ENCODE results near the gene STIM2.
"Not testable (repeated sequence)": the region's sequence is repeated elsewhere in the genome, so short reads cannot be mapped to it uniquely, and the experiment has no call there.

Gene STIM2

GRCh38 chr4:27005905-27006590, 145.4 kb downstream of the STIM2 start:
- no peak for DNase-seq

- DNase-seq = no peak
These were observed 146.0 kb downstream of the STIM2 start for GRCh38 chr4:27006646-27007045.

- no peak for DNase-seq
These were observed 146.9 kb downstream of the STIM2 start for GRCh38 chr4:27007507-27007906.

- DNase-seq = no peak
These were observed 148.0 kb downstream of the STIM2 start for GRCh38 chr4:27008679-27009078.

- DNase-seq = no peak
These were observed 148.9 kb downstream of the STIM2 start for GRCh38 chr4:27009539-27009938.

- peak; percentile 55 to 64 for DNase-seq
These were observed 149.8 kb downstream of the STIM2 start for GRCh38 chr4:27010334-27010940.

GRCh38 chr4:27011401-27011800, 150.8 kb downstream of the STIM2 start:
- no peak for DNase-seq

- DNase-seq = no peak
These were observed 152.4 kb downstream of the STIM2 start for GRCh38 chr4:27013012-27013411.

- no peak for DNase-seq
These were observed 155.9 kb downstream of the STIM2 start for GRCh38 chr4:27016551-27016950.

- no peak for DNase-seq
These were observed 157.0 kb downstream of the STIM2 start for GRCh38 chr4:27017623-27018022.

GRCh38 chr4:27018076-27018475, 157.4 kb downstream of the STIM2 start:
- no peak for DNase-seq

- DNase-seq = no peak
These were observed 158.3 kb downstream of the STIM2 start for GRCh38 chr4:27018910-27019309.

- DNase-seq = no peak
These were observed 159.1 kb downstream of the STIM2 start for GRCh38 chr4:27019766-27020165.

- DNase-seq = no peak
These were observed 159.6 kb downstream of the STIM2 start for GRCh38 chr4:27020203-27020602.

GRCh38 chr4:27020603-27021002, 160.0 kb downstream of the STIM2 start:
- no peak for DNase-seq

GRCh38 chr4:27022963-27023362, 162.3 kb downstream of the STIM2 start:
- DNase-seq = no peak

- no peak for DNase-seq
These were observed 162.7 kb downstream of the STIM2 start for GRCh38 chr4:27023366-27023765.

- no peak for DNase-seq
These were observed 164.2 kb downstream of the STIM2 start for GRCh38 chr4:27024805-27025204.

GRCh38 chr4:27027428-27027827, 166.8 kb downstream of the STIM2 start:
- no peak for DNase-seq

- not testable (repeated sequence) for DNase-seq
These were observed 174.5 kb downstream of the STIM2 start for GRCh38 chr4:27035127-27035526.

GRCh38 chr4:27040356-27040755, 179.7 kb downstream of the STIM2 start:
- no peak for DNase-seq

- DNase-seq = no peak
These were observed 181.8 kb downstream of the STIM2 start for GRCh38 chr4:27042411-27042810.

- DNase-seq = no peak
These were observed 182.6 kb downstream of the STIM2 start for GRCh38 chr4:27043200-27043599.

- no peak for DNase-seq
These were observed 186.2 kb downstream of the STIM2 start for GRCh38 chr4:27046851-27047250.
